ENCODE results near the gene MYRIP.

- TF ChIP-seq SP1 (IDR thresholded peaks at IDR 0.05) (no peak), NFRKB (IDR thresholded peaks at IDR 0.05) (no peak), FOXA1 (IDR thresholded peaks at IDR 0.05) (no peak), ARNT (IDR thresholded peaks at IDR 0.05) (no peak)
Observed at GRCh38 chr3:40309418-40309924, 500.1 kb downstream of the MYRIP start, which contains the start of gene EIF1B.
